PC-3 (cell line): Measurements from ENCODE around the gene MYO9A. TPM values are rescaled to one million over a fixed set of nuclear protein-coding genes. Genes with fewer than 3 reads are reported as not detected.
"Not testable (repeated sequence)": the region's sequence is repeated elsewhere in the genome, so short reads cannot be mapped to it uniquely, and the experiment has no call there.

Source experiments
- ATAC-seq: fragments of 200-7000 bp; cut with Tn5 transposase; 2 replicates; pipeline ENCODE4 v1.9.1; 2020; ENCODE audit warnings: mild to moderate bottlenecking, moderate library complexity
- BruUV-seq: library from RNA; stranded (reverse); fragments of 400-500 nt; replicated peaks from 2 replicates; lab custom pipeline; 2021; lab: Mats Ljungman, UMichigan
- CTCF ChIA-PET: fragments of 300-600 bp; sonication (Branson Sonifier 250); formaldehyde crosslinking; loops from one replicate; lab custom pipeline; 2022; ENCODE audit warnings: antibody characterized with exemption; lab: Charles Lee
- POLR2A ChIA-PET: fragments of 300-600 bp; sonication (Branson Sonifier 250); formaldehyde crosslinking; loops from one replicate; lab custom pipeline; 2022; ENCODE audit warnings: antibody characterized with exemption; ENCODE audit not compliant: unreplicated experiment; lab: Charles Lee
- DNase-seq: peaks from one replicate; pipeline ENCODE4 v3.0.0-alpha.2; 2015
- H2AFZ ChIP-seq: fragments of 300-600 bp; sonication (generic); 2 replicates; pipeline ENCODE4 v1.6.0; 2016; ENCODE audit warnings: antibody characterized with exemption, low read length
- H3F3A ChIP-seq: fragments of 300-600 bp; sonication (generic); one replicate; pipeline ENCODE4 v1.6.0; 2017; ENCODE audit warnings: antibody characterized with exemption, low read length, control low read depth, mild to moderate bottlenecking; ENCODE audit not compliant: unreplicated experiment
- H3K27ac ChIP-seq: fragments of 300-600 bp; sonication (generic); 2 replicates; pipeline ENCODE4 v1.5.1; 2016; ENCODE audit warnings: mild to moderate bottlenecking, low read length
- H3K27me3 ChIP-seq: fragments of 300-600 bp; sonication (generic); 2 replicates; pipeline ENCODE4 v1.6.1; 2016; ENCODE audit warnings: low read length, mixed read lengths
- H3K36me3 ChIP-seq: fragments of 300-600 bp; sonication (generic); 2 replicates; pipeline ENCODE4 v1.6.1; 2016; ENCODE audit warnings: low read depth, mixed run types, low read length, mixed read lengths
- H3K4me1 ChIP-seq: fragments of 300-600 bp; sonication (generic); 2 replicates; pipeline ENCODE4 v1.5.1; 2016; ENCODE audit warnings: low read length; ENCODE audit not compliant: insufficient read depth
- H3K4me2 ChIP-seq: fragments of 300-600 bp; sonication (generic); 2 replicates; pipeline ENCODE4 v1.6.0; 2016; ENCODE audit warnings: low read length
- H3K4me3 ChIP-seq: fragments of 300-600 bp; sonication (generic); 2 replicates; pipeline ENCODE4 v1.5.1; 2016; ENCODE audit warnings: mild to moderate bottlenecking, low read length, mixed read lengths
- H3K79me2 ChIP-seq: fragments of 300-600 bp; sonication (generic); 2 replicates; pipeline ENCODE4 v1.6.1; 2017; ENCODE audit warnings: low read length, mixed read lengths
- H3K9ac ChIP-seq: fragments of 300-600 bp; sonication (generic); 2 replicates; pipeline ENCODE4 v1.6.0; 2016; ENCODE audit warnings: mild to moderate bottlenecking, low read length
- H3K9me2 ChIP-seq: fragments of 300-600 bp; sonication (generic); replicated peaks from 2 replicates; pipeline ENCODE4 v1.6.1; 2016; ENCODE audit warnings: mixed run types, low read length, mixed read lengths
- H3K9me3 ChIP-seq: fragments of 300-600 bp; sonication (generic); 2 replicates; pipeline ENCODE4 v1.6.1; 2016; ENCODE audit warnings: low read length, mixed read lengths
- H4K20me1 ChIP-seq: fragments of 300-600 bp; sonication (generic); 2 replicates; pipeline ENCODE4 v1.6.1; 2016; ENCODE audit warnings: low read length, mixed read lengths
- EZH2 ChIP-seq: fragments of 300-600 bp; sonication (generic); IDR thresholded peaks from one replicate; pipeline ENCODE4 v1.6.1; 2017; ENCODE audit warnings: antibody characterized with exemption, mild to moderate bottlenecking, low read length; ENCODE audit not compliant: unreplicated experiment
- EZH2phosphoT487 ChIP-seq: fragments of 300-600 bp; sonication (generic); IDR thresholded peaks from 2 replicates; pipeline ENCODE4 v1.6.1; 2018; ENCODE audit warnings: mild to moderate bottlenecking, antibody characterized with exemption, low read length, borderline replicate concordance
- intact Hi-C: fragments of 100-400 bp; cut with micrococcal nuclease; formaldehyde crosslinking; loops from 2 replicates; pipeline ENCODE4 v1.9.0; 2023
- total RNA-seq: library from RNA; depleted of rRNA; stranded (reverse); fragments of >200 nt; gene quantifications from 2 replicates; pipeline ENCODE4 v1.2.3, GENCODE V29; 2014
- TF ChIP-seq, protein P1 (sequence below): fragments of 300-600 bp; sonication (generic); conservative IDR thresholded peaks from 2 replicates; pipeline ENCODE4 v1.5.1; 2017; ENCODE audit warnings: antibody characterized with exemption, low read depth, mild to moderate bottlenecking, low read length

Gene MYO9A
- total RNA-seq, 1 experiment from 2014 or later = 18.3 TPM

DNA sequence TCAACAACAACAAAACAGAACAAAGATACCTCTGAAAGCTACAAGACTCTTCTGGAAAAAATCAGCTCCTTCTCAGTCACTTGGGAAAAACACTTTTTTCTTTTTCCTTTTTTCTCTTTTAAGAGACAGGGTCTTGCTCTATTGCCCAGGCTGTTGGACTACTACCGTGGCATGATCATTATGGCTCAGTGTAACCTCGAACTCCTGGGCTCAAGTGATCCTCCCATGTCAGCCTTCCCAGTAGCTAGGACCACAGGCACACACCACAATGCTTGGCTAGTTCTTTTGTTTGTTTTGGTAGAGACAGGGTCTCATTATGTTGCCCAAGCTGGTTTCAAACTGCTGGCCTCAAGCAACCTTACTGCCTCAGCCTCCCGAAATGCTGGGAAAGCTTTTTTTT lies 12.8 kb downstream of the MYO9A start:
- intact Hi-C loops = no loop called here
- H3K36me3 ChIP-seq = no peaks in the 10 kb centered on the region
- H3K4me2 ChIP-seq = no peak overlapping the region
- CTCF ChIA-PET = interaction anchor here (0.6 kb wide), 1 partner anchor 1131 kb away, joined by 4 read pairs; no protein-coding TSS in a partner anchor
- H2AFZ ChIP-seq = no peak overlapping the region
- TF ChIP-seq, protein P1, sequence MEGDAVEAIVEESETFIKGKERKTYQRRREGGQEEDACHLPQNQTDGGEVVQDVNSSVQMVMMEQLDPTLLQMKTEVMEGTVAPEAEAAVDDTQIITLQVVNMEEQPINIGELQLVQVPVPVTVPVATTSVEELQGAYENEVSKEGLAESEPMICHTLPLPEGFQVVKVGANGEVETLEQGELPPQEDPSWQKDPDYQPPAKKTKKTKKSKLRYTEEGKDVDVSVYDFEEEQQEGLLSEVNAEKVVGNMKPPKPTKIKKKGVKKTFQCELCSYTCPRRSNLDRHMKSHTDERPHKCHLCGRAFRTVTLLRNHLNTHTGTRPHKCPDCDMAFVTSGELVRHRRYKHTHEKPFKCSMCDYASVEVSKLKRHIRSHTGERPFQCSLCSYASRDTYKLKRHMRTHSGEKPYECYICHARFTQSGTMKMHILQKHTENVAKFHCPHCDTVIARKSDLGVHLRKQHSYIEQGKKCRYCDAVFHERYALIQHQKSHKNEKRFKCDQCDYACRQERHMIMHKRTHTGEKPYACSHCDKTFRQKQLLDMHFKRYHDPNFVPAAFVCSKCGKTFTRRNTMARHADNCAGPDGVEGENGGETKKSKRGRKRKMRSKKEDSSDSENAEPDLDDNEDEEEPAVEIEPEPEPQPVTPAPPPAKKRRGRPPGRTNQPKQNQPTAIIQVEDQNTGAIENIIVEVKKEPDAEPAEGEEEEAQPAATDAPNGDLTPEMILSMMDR = no peak
- TF ChIP-seq EZH2phosphoT487 (no peak), EZH2 (no peak)
- H3K4me3 ChIP-seq = no peak overlapping the region
- no peaks in the 10 kb centered on the region for H3K9me3 ChIP-seq
- H3K27me3 ChIP-seq = no peaks in the 10 kb centered on the region
- H3K9me2 ChIP-seq = no peaks in the 10 kb centered on the region
- H3K9ac ChIP-seq = no peak overlapping the region
- no peaks in the 10 kb centered on the region for H3K4me1 ChIP-seq
- 0 out of 2 replicates have a peak, but pooled peaks cover 3% of the 10 kb centered on the region for H4K20me1 ChIP-seq
- H3K27ac ChIP-seq = no peak overlapping the region
- DNase-seq = no peak
- H3F3A ChIP-seq = no peaks in the 10 kb centered on the region
- POLR2A ChIA-PET = interaction anchor here (0.6 kb wide), 1 partner anchor 22 kb away, joined by 3 read pairs; no protein-coding TSS in a partner anchor
- H3K79me2 ChIP-seq = peaks cover 11% of the 10 kb centered on the region; the same call in 1 of the 2 replicates
- BruUV-seq = no TSS peak
- ATAC-seq = no peak

DNA sequence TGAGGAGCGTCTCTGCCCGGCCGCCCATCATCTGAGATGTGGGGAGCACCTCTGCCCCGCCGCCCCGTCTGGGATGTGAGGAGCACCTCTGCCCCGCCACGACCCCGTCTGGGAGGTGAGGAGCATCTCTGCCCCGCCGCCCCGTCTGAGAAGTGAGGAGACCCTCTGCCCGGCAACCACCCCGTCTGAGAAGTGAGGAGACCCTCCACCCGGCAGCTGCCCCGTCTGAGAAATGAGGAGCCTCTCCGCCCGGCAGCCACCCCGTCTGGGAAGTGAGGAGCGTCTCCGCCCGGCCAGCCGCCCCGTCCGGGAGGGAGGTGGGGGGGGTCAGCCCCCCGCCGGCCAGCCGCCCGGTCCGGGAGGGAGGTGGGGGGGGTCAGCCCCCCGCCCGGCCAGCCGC lies 17.4 kb downstream of the MYO9A start:
- H3K9me2 ChIP-seq, H4K20me1 ChIP-seq, ATAC-seq, CTCF ChIA-PET, BruUV-seq, H3K4me3 ChIP-seq, POLR2A ChIA-PET, H3K27me3 ChIP-seq, DNase-seq, H3K36me3 ChIP-seq, H3K27ac ChIP-seq, H3F3A ChIP-seq, H3K4me2 ChIP-seq, H3K79me2 ChIP-seq, H3K4me1 ChIP-seq, intact Hi-C loops, H3K9ac ChIP-seq, H2AFZ ChIP-seq, H3K9me3 ChIP-seq: not testable (repeated sequence)

DNA sequence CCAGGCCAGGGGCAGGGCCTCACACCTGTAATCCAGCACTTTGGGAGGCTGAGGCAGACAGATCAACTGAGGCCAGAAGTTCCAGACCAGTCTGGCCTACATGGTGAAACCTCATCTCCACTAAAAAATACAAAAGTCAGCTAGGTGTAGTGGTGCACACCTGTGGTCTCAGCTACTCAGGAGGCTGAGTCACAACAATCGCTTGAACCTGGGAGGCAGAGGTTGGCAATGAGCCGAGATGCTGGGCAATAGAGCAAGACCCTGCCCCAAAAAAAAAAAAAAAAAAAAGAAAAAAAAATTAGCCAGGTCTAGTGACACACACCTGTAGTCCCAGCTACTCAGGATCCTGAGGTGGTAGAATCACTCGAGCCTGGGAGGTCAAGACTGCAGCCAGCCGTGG lies 18.8 kb downstream of the MYO9A start:
- no peak for ATAC-seq
- no peak overlapping the region for H3K27ac ChIP-seq

More for the DNA sequence above, 18.8 kb downstream of the MYO9A start:
- Histone ChIP-seq H4K20me1 (no peaks in the 10 kb centered on the region), H3K4me1 (no peaks in the 10 kb centered on the region), H3K9me2 (no peaks in the 10 kb centered on the region), H2AFZ (no peak overlapping the region), H3K9me3 (no peaks in the 10 kb centered on the region), H3F3A (no peaks in the 10 kb centered on the region), H3K27me3 (no peaks in the 10 kb centered on the region), H3K9ac (no peak overlapping the region), H3K36me3 (no peaks in the 10 kb centered on the region), H3K79me2 (no peaks in the 10 kb centered on the region), H3K4me3 (no peak overlapping the region), H3K4me2 (no peak overlapping the region)
- no peak for DNase-seq
- intact Hi-C loops = no loop called here
- no TSS peak for BruUV-seq
- POLR2A ChIA-PET = interaction anchor here (0.6 kb wide), 1 partner anchor 11 kb away, joined by 3 read pairs; no protein-coding TSS in a partner anchor
- CTCF ChIA-PET = no interaction called here
- TF ChIP-seq EZH2 (no peak), EZH2phosphoT487 (no peak)
- TF ChIP-seq, protein P1 = no peak
